ENCODE measurements around the gene PVALB. TPM values are rescaled to one million over a fixed set of nuclear protein-coding genes. Genes with fewer than 3 reads are reported as not detected.

The PVALB gene
- total RNA-seq, 4 donors from 2014 or later = not detected

- ATAC-seq (ENCODE audit: low FRiP score) (no peak), DNase-seq (ENCODE audit: low spot score) (no peak)
- TF ChIP-seq, protein P1, sequence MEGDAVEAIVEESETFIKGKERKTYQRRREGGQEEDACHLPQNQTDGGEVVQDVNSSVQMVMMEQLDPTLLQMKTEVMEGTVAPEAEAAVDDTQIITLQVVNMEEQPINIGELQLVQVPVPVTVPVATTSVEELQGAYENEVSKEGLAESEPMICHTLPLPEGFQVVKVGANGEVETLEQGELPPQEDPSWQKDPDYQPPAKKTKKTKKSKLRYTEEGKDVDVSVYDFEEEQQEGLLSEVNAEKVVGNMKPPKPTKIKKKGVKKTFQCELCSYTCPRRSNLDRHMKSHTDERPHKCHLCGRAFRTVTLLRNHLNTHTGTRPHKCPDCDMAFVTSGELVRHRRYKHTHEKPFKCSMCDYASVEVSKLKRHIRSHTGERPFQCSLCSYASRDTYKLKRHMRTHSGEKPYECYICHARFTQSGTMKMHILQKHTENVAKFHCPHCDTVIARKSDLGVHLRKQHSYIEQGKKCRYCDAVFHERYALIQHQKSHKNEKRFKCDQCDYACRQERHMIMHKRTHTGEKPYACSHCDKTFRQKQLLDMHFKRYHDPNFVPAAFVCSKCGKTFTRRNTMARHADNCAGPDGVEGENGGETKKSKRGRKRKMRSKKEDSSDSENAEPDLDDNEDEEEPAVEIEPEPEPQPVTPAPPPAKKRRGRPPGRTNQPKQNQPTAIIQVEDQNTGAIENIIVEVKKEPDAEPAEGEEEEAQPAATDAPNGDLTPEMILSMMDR (IDR thresholded peaks at IDR 0.05) = no peak
Observed at GRCh38 chr22:36806835-36807234, 10.0 kb downstream of the PVALB start.

- TF ChIP-seq, protein P1 (IDR thresholded peaks at IDR 0.05) = no peak
- DNase-seq (ENCODE audit: low spot score) (no peak), ATAC-seq (ENCODE audit: low FRiP score) (no peak)
Observed at GRCh38 chr22:36803358-36803757, 13.5 kb downstream of the PVALB start.

GRCh38 chr22:36798674-36799066, 18.2 kb downstream of the PVALB start:
- TF ChIP-seq, protein P1 (IDR thresholded peaks at IDR 0.05) = no peak
- DNase-seq (ENCODE audit: low spot score) (no peak), ATAC-seq (ENCODE audit: low FRiP score) (no peak)

DNA sequence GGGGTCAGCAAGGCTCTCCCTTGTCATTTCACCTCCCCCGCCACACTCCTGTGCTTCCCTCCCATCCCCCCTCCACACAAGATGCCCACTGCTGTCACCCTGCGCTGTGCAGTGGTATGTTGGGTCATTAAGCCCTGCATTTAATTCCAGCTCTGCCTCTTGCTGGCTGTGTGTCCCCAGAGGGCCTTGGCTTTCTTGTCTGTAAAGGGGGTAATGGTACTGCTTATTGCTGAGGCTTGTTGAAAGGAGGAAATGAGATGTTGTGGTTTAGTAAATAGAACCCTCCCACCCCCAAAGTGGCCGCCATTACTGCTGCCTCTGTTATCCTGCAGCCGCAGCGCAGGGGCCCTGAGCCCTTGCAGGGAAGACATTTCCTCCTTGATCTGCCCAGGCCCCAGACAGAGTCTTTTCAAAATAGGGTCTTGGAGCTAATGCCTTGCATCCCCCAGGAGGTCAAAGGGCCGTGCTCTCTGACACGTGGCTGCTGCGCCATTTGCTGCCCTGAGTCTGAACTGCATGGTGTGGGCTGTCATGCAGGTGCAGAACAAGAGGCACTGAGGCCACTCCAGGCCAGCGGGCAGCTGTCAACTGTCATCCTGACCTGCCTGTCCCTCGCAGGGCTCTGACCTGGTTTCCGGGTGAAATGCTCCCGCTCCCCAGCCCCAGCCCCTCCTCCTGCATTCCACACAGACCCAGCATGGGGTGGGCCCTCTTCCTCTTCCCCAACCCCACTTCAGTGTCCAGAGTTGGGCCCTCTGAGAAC, 18.7 kb downstream of the PVALB start:
- ATAC-seq (ENCODE audit: low FRiP score) (no peak), DNase-seq (ENCODE audit: low spot score) (no peak)
- TF ChIP-seq, protein P1 (IDR thresholded peaks at IDR 0.05) = no peak

- ATAC-seq (ENCODE audit: low FRiP score) (no peak), DNase-seq (ENCODE audit: low spot score) (no peak)
- TF ChIP-seq, protein P1 (IDR thresholded peaks at IDR 0.05) = no peak
Observed at GRCh38 chr22:36797374-36797773, 19.5 kb downstream of the PVALB start.

GRCh38 chr22:36796552-36797175, 20.2 kb downstream of the PVALB start:
- TF ChIP-seq, protein P1 (IDR thresholded peaks at IDR 0.05) = no peak
- DNase-seq (ENCODE audit: low spot score) = no peak
- ATAC-seq (ENCODE audit: low FRiP score) = no peak

GRCh38 chr22:36795633-36796032, 21.2 kb downstream of the PVALB start:
- TF ChIP-seq, protein P1 (IDR thresholded peaks at IDR 0.05) = no peak
- DNase-seq (ENCODE audit: low spot score) (no peak), ATAC-seq (ENCODE audit: low FRiP score) (no peak)
